ENCODE measurements around the gene PRR15L.

DNA sequence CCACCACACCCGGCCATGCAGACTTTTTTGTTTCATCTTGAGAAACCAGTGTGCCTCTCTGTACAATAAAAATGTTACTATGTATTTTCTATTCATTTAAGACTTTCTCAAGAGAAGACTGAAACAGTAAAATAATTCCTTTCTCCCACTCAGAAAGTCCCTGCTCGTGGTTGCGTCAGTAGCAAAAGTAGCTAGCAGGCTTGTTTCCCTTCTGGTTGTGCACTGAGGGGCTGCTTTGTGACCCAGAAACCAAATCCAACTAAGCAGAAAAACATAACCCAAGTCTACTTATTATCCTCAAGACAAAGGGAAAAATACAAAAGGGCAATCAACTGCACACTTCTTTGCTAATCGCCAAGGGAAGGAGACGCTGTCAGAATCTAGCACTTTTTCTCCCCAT lies 19.7 kb downstream of the PRR15L start:
- TF ChIP-seq STAT1 (IDR thresholded peaks at IDR 0.05; ENCODE audit: unreplicated experiment), result no peak
- TF ChIP-seq EZH2 (IDR thresholded peaks at IDR 0.05; ENCODE audit: low read depth, unreplicated experiment), result no peak
- TF ChIP-seq, protein P1, sequence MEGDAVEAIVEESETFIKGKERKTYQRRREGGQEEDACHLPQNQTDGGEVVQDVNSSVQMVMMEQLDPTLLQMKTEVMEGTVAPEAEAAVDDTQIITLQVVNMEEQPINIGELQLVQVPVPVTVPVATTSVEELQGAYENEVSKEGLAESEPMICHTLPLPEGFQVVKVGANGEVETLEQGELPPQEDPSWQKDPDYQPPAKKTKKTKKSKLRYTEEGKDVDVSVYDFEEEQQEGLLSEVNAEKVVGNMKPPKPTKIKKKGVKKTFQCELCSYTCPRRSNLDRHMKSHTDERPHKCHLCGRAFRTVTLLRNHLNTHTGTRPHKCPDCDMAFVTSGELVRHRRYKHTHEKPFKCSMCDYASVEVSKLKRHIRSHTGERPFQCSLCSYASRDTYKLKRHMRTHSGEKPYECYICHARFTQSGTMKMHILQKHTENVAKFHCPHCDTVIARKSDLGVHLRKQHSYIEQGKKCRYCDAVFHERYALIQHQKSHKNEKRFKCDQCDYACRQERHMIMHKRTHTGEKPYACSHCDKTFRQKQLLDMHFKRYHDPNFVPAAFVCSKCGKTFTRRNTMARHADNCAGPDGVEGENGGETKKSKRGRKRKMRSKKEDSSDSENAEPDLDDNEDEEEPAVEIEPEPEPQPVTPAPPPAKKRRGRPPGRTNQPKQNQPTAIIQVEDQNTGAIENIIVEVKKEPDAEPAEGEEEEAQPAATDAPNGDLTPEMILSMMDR (conservative IDR thresholded peaks at IDR 0.05; ENCODE audit: low read depth in 2 of 2), result no peak
- TF ChIP-seq, protein P2, sequence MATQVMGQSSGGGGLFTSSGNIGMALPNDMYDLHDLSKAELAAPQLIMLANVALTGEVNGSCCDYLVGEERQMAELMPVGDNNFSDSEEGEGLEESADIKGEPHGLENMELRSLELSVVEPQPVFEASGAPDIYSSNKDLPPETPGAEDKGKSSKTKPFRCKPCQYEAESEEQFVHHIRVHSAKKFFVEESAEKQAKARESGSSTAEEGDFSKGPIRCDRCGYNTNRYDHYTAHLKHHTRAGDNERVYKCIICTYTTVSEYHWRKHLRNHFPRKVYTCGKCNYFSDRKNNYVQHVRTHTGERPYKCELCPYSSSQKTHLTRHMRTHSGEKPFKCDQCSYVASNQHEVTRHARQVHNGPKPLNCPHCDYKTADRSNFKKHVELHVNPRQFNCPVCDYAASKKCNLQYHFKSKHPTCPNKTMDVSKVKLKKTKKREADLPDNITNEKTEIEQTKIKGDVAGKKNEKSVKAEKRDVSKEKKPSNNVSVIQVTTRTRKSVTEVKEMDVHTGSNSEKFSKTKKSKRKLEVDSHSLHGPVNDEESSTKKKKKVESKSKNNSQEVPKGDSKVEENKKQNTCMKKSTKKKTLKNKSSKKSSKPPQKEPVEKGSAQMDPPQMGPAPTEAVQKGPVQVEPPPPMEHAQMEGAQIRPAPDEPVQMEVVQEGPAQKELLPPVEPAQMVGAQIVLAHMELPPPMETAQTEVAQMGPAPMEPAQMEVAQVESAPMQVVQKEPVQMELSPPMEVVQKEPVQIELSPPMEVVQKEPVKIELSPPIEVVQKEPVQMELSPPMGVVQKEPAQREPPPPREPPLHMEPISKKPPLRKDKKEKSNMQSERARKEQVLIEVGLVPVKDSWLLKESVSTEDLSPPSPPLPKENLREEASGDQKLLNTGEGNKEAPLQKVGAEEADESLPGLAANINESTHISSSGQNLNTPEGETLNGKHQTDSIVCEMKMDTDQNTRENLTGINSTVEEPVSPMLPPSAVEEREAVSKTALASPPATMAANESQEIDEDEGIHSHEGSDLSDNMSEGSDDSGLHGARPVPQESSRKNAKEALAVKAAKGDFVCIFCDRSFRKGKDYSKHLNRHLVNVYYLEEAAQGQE (IDR thresholded peaks at IDR 0.05; ENCODE audit: unreplicated experiment), result no peak
- no peak for TF ChIP-seq EZH2phosphoT487 (IDR thresholded peaks at IDR 0.05; ENCODE audit: unreplicated experiment)
- TF ChIP-seq POLR2AphosphoS5 (IDR thresholded peaks at IDR 0.05; ENCODE audit: low read depth), result no peak
- TF ChIP-seq ZNF114 (CRISPR knock-in tag; IDR thresholded peaks at IDR 0.05), result no peak
- TF ChIP-seq ZNF331 (CRISPR knock-in tag; IDR thresholded peaks at IDR 0.05; ENCODE audit: low read depth), result no peak
- TF ChIP-seq, protein P3, sequence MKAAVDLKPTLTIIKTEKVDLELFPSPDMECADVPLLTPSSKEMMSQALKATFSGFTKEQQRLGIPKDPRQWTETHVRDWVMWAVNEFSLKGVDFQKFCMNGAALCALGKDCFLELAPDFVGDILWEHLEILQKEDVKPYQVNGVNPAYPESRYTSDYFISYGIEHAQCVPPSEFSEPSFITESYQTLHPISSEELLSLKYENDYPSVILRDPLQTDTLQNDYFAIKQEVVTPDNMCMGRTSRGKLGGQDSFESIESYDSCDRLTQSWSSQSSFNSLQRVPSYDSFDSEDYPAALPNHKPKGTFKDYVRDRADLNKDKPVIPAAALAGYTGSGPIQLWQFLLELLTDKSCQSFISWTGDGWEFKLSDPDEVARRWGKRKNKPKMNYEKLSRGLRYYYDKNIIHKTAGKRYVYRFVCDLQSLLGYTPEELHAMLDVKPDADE (IDR thresholded peaks at IDR 0.05), result no peak
- TF ChIP-seq, protein P4, sequence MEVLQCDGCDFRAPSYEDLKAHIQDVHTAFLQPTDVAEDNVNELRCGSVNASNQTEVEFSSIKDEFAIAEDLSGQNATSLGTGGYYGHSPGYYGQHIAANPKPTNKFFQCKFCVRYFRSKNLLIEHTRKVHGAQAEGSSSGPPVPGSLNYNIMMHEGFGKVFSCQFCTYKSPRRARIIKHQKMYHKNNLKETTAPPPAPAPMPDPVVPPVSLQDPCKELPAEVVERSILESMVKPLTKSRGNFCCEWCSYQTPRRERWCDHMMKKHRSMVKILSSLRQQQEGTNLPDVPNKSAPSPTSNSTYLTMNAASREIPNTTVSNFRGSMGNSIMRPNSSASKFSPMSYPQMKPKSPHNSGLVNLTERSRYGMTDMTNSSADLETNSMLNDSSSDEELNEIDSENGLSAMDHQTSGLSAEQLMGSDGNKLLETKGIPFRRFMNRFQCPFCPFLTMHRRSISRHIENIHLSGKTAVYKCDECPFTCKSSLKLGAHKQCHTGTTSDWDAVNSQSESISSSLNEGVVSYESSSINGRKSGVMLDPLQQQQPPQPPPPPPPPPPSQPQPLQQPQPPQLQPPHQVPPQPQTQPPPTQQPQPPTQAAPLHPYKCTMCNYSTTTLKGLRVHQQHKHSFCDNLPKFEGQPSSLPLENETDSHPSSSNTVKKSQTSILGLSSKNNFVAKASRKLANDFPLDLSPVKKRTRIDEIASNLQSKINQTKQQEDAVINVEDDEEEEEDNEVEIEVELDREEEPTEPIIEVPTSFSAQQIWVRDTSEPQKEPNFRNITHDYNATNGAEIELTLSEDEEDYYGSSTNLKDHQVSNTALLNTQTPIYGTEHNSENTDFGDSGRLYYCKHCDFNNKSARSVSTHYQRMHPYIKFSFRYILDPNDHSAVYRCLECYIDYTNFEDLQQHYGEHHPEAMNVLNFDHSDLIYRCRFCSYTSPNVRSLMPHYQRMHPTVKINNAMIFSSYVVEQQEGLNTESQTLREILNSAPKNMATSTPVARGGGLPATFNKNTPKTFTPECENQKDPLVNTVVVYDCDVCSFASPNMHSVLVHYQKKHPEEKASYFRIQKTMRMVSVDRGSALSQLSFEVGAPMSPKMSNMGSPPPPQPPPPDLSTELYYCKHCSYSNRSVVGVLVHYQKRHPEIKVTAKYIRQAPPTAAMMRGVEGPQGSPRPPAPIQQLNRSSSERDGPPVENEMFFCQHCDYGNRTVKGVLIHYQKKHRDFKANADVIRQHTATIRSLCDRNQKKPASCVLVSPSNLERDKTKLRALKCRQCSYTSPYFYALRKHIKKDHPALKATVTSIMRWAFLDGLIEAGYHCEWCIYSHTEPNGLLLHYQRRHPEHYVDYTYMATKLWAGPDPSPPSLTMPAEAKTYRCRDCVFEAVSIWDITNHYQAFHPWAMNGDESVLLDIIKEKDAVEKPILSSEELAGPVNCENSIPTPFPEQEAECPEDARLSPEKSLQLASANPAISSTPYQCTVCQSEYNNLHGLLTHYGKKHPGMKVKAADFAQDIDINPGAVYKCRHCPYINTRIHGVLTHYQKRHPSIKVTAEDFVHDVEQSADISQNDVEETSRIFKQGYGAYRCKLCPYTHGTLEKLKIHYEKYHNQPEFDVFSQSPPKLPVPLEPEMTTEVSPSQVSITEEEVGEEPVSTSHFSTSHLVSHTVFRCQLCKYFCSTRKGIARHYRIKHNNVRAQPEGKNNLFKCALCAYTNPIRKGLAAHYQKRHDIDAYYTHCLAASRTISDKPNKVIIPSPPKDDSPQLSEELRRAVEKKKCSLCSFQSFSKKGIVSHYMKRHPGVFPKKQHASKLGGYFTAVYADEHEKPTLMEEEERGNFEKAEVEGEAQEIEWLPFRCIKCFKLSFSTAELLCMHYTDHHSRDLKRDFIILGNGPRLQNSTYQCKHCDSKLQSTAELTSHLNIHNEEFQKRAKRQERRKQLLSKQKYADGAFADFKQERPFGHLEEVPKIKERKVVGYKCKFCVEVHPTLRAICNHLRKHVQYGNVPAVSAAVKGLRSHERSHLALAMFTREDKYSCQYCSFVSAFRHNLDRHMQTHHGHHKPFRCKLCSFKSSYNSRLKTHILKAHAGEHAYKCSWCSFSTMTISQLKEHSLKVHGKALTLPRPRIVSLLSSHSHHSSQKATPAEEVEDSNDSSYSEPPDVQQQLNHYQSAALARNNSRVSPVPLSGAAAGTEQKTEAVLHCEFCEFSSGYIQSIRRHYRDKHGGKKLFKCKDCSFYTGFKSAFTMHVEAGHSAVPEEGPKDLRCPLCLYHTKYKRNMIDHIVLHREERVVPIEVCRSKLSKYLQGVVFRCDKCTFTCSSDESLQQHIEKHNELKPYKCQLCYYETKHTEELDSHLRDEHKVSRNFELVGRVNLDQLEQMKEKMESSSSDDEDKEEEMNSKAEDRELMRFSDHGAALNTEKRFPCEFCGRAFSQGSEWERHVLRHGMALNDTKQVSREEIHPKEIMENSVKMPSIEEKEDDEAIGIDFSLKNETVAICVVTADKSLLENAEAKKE (CRISPR knock-in tag; IDR thresholded peaks at IDR 0.05), result no peak
- TF ChIP-seq JUNB (IDR thresholded peaks at IDR 0.05; ENCODE audit: unreplicated experiment), result no peak
- TF ChIP-seq CREB1 (CRISPR knock-in tag; IDR thresholded peaks at IDR 0.05; ENCODE audit: low read depth), result no peak
